Measurements from ENCODE around the gene LINS1. TPM values are rescaled to one million over a fixed set of nuclear protein-coding genes. Genes with fewer than 3 reads are reported as not detected.
"Not testable (repeated sequence)": the region's sequence is repeated elsewhere in the genome, so short reads cannot be mapped to it uniquely, and the experiment has no call there.

Gene LINS1
- polyA plus RNA-seq, 5 donors: 21.3 to 30.4 (median 25.8) TPM

DNA sequence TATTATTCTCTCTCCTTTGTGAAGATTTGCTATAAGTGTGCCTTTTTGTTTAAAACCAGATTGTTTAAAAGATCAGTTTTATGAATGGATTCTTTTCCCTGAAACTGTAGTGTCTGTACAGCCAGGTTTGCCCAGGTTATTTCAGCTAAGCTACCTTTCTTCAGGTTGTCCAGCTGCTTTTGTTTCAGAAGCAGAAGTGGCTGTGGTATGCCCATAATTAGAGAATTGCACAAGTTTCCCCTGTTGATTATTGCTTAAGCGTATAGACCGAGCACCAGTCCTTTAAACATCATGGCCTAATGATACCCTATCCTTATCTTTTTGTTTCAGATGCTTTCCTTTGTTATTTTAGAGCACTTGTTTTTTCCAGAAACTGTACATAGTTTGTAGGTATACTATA lies 10.6 kb upstream of the LINS1 start:
- DNase-seq: no peak

DNA sequence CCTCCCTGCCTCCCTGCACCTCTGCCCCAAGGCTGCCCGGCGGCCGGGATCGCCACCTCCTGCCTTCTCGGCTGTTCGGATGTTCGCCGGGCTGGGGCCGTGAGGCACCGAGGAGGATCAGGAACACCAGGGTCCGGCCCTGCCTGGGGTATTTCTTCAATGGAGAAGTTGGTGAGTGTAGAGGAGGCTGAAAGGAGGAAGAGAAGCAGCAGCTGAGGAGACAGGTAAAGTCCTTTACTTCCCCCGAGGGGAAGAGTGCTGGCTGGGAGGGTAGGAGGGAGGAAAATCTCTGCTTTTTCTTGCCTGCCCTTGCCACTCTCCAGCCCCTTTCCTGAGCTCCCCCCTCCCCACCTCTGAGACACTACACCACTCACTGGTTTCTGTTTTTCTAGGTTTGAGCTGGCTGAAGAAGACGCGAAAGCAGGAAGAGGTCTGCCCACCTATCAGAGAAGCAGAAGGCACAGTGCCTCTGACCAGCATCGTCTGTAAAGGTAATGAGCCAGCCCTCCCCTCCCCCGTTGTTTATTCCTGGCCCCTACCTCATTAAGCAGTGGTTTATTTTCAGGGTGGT lies 924 bp upstream of the LINS1 start:
- DNase-seq: no peak

DNA sequence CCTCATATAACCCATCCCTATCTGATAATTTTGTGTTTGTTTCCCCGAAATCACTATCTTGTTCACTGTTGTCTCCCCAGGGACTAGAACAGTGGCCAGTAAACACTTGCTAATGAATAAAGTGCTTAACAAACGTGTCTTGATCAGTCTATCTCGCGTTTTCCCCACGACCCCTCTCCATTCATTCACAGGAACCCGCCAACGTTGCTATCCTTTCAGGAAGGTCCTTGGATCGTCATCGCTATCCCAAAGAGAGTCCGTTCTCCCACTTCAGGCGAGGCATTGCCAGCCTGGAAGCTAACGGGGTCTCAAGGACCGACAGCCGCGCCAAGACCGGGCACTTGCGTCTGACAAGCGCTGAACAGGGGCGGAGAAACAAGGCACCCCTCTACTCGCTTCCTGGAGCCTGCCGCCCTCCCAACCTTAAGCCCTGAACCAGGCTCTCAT lies 344 bp downstream of the LINS1 start:
- DNase-seq: no peak

DNA sequence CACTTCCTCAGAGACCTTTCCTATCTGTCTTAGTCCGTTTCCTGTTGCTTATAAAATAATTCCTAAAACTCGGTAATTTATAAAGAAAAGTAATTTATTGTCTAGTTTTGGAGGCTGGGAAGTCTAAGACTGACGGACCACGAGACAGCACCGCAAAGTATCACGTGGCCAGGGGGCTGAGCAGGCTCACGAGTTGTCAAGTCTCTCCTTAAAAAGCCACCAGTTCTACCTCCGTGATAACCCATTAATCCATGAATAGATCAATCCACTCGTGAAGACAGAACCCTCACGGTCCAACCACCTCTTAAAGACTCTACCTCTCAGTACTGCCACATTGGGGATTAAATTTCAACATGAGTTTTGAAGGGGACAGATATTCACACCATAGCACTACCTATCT lies 821 bp downstream of the LINS1 start:
- no peak for DNase-seq

DNA sequence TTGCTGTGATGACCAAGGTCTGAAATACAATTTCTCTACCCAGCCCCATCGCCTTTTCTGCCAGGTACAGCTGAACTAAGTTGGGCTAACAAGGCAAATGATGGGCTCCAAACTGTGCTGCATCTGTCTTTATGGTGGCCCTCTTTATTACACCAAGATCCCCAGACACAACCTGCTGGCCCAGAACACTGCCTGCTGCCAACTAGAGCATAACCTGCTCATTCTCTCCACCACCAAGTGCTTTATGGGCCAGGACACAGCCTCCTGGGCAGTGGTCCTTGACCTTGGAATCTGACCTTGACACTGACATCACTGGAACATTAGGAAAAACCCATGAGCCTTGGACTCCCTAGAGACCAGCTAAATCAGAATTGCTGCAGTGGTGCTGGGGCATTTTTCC lies 3.3 kb downstream of the LINS1 start:
- no peak for DNase-seq

- no peak for DNase-seq
These were observed 4.1 kb downstream of the LINS1 start for GRCh38 chr15:100597862-100598261.

DNA sequence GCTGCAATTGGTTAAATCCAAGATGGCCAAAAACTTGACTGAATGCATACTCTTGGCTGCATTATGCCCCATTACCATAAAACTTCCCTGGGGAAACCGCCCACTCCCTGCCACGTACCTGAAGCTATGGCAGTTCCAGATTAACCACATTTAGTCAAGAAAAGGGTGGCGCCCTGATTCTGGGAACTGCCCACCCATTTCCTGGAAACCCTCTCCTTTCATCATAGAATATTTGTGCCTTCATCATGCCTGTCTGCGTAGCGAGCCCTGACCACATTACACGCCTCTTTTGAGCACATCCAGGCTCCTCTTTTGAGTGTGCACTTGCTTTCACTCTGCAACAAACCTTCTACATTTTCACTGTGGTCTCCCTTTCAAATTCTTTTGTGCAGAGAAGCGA lies 5.2 kb downstream of the LINS1 start:
- DNase-seq: no peak

DNA sequence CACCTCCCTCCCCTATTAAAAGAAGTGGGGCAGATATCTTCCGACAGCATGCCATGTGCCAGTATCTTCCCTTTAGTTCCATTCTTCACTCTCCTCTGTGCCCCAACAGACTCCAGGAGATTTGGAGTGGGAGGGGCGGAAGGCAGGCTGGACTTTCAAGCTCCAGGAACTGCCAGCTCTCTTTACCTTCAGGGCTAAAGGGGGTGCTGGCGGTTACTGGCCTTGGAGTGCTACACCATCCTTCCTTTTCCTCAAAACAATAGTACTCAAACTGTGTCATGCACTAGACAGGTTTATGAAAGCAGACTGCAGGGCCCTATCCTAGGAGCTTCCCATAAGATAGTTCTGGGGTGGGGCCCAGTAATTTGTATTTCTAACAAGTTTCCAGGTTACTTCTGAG lies 6.0 kb downstream of the LINS1 start:
- no peak for DNase-seq

GRCh38 chr15:100593431-100593830 lies 8.6 kb downstream of the LINS1 start:
- no peak for DNase-seq

- DNase-seq: no peak
These were observed 9.1 kb downstream of the LINS1 start for GRCh38 chr15:100592898-100593297.

GRCh38 chr15:100591835-100592234 lies 10.1 kb downstream of the LINS1 start:
- no peak for DNase-seq

DNA sequence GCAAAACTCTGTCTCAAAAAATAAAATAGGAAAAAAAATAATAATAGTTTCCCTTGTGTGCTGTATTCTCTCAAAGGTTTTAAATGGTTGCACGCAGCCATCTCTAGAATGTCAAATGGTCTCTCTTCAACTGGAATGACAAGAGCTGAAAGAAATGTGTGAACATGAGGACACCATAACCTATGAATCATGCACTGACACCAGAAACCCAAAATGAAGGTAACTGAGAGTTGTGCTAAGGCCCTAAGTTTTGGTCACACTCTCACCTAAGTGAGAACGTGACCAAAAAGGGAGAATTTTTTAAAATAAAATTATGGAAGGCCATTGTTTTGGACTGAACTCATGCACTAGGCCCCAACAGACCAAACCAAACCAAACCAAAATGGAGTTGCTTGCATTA lies 10.8 kb downstream of the LINS1 start:
- DNase-seq: not testable (repeated sequence)

DNA sequence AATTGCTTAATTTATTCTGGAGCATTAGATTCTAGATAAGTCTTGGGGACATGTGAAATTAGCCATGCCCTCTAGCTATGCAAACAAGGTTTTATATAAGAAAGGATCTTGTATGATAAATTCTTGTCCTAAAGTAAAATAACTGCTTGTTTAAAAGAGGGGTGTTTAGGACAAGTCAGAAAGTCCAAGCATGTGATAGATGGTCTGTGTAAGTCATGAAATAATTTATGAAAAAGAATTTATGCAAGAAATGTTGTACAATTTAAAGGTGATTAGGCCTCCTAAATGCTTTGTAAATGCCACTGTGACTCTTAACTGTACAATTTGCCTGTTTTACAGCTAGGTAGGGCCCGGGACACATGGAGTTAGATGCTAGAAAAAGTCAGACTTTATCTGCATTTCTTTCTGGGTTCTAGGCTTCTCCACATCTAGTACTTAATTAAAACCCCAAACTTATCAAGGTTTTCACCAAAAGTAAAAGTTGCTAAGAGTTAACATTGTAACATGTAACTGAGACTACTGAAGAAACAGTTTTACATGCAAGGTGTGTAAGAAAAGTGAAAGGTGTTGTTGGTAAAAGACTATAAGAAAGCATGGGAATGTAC lies 13.2 kb downstream of the LINS1 start:
- DNase-seq: no peak

- no peak for DNase-seq
These were observed 21.6 kb downstream of the LINS1 start for GRCh38 chr15:100580414-100580813.

GRCh38 chr15:100573526-100573925 lies 28.5 kb downstream of the LINS1 start:
- DNase-seq: no peak

- peak in 1 of 2 donors; percentile 16 for DNase-seq
These were observed 29.5 kb downstream of the LINS1 start for GRCh38 chr15:100572362-100572983.

GRCh38 chr15:100571592-100572167 lies 30.3 kb downstream of the LINS1 start:
- DNase-seq: no peak

DNA sequence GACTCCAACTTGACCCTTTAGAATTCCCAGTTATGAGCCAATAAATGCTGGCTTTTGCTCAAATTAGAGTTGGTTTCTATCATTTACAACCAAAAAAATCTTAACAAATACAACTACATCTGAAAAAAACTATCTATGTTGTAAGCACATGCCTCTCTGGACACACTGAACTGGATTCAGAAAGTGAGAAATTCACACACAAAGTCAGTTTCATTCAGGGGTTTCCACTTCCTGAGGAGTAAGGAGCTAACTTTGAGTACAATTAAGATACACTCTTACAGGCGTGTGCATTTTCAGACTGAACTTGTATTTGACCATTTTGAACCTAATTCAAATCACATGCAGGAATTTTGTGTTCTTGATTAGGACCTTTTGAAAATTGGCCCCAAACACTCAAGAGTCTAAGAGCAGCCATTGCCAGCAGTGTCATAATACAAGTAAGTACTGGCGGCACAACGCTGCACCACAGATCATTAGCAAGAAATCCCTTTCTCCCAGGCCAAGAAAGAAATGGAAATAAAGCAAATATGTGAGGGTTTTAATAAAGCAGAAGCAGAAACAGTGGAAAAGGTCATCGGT lies 31.2 kb downstream of the LINS1 start:
- peak; percentile 45 to 66 for DNase-seq

- DNase-seq: no peak
These were observed 31.7 kb downstream of the LINS1 start for GRCh38 chr15:100570275-100570674.

DNA sequence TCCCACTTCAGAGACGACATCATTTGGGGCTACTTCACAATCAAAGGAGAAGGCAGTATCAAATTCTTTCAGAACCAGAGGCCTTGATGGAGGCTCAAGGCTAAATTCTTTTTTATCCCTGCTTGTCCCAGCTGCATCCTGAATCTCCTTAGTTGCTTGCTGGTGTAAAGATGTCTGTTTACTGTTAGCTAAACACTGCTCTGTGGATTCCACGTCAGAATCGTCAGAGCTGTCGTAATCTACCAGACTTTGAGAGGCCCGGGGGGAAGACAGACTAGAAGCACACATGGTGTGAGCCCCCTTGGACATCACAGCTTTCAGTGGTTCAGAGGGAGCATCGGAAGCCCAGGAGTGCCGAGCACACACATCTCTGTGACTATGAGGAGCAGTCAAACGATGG lies 32.6 kb downstream of the LINS1 start:
- no peak for DNase-seq

GRCh38 chr15:100566850-100567628 lies 34.9 kb downstream of the LINS1 start:
- DNase-seq: no peak

DNA sequence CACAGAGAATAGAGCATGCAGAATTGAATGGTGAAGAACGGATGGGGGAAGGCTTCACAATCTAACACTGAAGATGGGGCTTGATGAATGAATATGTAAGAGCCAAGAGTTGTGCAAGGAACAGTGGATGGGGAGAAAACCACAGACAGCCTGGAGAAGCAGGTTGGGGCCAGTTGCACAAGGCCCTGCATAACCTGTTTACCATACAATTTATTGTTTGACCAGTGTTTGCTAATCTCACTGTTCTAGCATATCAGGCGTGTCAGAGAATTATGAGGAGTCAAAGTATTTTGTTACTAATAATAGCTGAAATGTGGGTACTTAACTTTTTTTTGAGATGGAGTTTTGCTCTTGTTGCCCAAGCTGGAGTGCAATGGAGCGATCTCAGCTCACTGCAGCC lies 36.4 kb downstream of the LINS1 start:
- DNase-seq: no peak
